A172 (cell line): ENCODE data around the gene FAAP100. TPM values are rescaled to one million over a fixed set of nuclear protein-coding genes. Genes with fewer than 3 reads are reported as not detected.

Source experiments
- DNase-seq: peaks from one replicate; pipeline ENCODE4 v3.0.0-alpha.2; 2015; ENCODE audit warnings: low spot score
- total RNA-seq: library from RNA; depleted of rRNA; stranded (reverse); fragments of >200 nt; shearing (Covaris generic); gene quantifications from 2 replicates; pipeline ENCODE4 v1.2.3, GENCODE V29; 2014

FAAP100 gene
- total RNA-seq, 1 experiment from 2014 or later, result 39.9 TPM

DNA sequence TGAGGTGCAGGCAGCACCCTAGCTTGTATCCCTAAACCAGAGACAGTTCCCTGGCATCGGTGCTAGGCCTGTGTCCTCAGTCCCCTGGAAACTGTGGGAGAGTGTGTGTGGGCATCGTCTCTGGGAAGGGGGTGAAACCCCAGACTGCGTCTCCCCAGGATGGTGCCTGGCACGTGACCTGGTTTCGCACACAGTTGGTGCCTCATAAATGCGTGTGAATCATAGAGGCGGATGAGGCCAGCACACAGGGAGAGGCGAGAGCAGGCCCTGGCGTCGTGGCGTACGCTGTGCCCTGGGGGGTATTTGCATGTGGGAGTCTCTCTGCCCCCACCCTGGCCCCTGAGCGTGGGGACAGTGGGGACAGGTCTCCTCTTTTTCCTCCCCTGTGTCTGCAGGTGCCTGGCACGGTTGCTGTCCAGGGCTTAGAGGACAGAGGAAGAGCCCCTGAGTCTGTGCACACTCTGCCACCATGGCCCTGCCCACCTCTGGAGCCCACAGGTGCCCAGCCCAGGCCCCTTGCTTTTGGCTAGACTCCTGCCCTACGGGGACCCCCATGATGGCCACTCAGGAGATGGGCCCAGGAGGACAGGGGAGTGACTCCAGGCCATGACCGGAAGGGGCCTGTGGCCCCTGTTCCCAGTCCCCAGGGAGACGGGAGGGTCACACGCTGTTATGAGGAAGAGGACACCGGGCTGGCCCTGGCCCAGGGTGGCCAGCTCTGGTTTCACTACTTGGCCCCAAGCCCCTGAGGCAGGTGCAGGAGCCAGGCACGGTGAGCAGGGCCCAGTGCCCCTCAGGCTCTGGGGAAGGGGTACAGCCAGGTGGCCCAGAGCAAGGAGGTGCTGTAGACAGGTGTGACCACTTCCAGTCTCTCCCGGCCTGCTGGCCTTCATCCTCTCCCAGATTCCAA lies 25.2 kb downstream of the FAAP100 start:
- DNase-seq, result no peak

DNA sequence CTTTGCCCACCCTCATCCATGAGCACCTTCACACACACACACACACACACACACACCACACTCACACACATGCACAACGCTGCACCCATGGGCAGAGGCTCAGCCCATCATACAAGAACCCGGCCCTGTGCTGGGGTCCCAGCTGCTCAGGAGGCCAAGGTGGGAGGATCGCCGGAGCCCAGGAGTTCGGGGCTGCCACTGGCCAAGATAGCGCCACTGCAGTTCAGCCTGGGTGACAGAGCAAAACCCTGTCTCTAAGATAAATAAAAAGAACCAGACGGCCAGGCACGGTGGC lies 27.3 kb downstream of the FAAP100 start:
- DNase-seq, result no peak

DNA sequence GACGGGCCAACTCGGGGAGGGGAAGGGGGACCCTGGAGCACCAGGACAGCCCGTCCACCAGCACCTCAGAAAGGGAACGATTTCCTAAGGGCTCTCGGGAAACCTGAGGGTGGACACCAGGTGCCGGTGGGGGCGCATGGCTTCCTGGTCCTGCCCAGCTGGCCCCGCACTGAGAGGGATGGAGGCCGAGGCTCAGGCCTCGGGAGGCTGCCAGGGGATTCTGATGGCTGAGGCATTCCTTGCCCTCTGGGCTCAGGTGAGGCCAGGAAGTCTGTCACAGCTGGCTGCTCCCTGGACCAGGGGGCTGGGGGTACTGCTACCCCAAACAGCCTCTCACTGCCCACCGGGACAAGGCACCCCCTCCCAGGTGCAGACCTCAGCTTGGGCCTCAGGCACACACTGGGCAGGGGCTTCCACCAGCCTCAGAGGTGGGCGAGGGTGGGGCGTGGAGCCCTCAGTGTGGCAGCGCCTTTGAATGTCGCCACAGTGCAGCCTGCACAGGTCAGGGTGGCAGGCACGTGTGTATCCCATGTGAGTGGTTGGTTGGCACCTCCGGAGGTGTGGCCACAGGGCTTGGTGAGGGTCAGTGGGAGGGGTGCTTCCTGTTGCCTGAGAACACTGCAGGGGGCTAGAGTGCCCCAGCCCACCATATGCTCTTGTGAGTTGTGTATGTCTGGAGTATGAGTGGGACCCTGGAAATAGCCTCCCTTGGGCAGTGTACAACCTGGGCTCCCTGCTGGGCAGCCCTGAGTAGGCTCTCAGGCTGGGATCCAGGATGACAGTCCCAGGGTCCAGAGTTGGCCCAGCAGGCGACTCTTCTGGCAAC lies 27.9 kb downstream of the FAAP100 start:
- no peak for DNase-seq

DNA sequence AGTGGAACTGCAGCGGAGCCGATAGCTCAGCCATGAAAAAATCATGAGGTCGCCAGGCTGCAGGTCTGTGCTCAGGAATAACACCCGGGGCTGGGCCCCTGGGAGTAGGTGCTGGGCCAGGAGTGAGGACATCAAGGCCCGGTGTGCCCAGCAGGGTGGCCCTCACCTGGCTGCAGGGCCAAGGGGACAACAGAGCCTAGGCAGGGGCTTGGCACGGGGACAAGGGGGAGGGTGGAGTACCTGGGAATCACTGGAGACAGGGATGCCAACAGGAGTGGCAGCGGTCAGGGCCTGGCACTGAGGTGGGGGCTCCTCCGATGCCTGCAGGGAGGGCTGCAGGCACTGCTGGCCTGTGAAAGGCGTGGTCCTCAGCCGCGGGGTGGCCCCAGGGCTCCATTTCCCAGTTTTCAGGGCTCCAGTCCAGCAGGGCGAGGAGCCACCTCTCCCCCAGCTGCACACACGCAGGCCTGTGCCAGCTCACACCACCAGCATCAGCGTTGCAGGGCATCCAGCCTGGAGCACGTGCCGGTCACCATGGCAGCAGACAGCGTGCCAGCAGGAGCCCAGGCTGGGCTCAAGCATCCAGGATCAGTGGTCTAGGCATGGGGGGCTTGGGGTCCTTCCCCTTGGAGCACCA lies 28.6 kb downstream of the FAAP100 start:
- peak; percentile 75 for DNase-seq

DNA sequence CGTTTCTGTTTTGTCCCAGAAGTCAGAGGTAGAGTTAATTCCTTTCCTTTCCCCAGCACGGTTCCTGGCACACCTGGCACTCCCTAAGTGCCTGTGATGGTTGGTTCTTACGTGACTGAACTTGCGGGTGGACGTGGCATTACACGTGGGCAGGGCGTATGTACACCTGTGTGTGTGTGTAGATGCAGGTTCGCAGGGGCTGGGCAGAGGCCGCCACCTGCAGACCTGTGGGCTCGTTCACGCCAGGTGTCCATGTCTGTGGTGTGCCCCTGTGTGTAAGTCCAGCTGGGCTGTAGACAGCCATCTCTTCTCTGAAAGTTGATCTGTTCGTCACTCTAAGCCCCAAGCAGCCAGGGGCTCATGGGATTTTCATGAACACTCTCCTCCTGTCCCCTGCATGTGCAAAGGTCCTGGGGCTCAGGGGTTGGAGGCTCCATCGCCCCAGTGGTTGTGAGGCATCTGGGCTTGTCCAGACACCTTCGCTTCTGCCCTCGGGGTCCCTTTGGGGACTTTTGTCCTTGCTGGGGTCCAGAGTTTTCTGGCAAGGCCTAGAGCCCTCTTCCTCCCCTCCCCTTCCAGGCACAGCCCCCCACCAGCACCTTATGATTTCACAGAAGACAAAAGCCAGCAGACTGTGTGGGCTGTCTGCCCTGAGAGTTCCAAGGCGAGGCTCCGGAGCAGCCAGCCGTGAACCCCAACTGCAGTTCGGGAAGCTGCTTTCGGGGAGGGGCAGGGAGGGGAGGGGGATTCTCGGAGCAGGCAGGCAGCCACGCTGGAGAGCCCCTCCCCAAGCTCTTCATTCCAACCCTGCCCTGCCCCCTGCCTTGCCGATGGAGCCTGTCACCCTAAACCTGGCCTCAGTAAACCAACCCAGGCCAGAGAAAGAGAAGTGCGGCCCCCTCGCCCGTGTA lies 29.4 kb downstream of the FAAP100 start:
- DNase-seq, result no peak

DNA sequence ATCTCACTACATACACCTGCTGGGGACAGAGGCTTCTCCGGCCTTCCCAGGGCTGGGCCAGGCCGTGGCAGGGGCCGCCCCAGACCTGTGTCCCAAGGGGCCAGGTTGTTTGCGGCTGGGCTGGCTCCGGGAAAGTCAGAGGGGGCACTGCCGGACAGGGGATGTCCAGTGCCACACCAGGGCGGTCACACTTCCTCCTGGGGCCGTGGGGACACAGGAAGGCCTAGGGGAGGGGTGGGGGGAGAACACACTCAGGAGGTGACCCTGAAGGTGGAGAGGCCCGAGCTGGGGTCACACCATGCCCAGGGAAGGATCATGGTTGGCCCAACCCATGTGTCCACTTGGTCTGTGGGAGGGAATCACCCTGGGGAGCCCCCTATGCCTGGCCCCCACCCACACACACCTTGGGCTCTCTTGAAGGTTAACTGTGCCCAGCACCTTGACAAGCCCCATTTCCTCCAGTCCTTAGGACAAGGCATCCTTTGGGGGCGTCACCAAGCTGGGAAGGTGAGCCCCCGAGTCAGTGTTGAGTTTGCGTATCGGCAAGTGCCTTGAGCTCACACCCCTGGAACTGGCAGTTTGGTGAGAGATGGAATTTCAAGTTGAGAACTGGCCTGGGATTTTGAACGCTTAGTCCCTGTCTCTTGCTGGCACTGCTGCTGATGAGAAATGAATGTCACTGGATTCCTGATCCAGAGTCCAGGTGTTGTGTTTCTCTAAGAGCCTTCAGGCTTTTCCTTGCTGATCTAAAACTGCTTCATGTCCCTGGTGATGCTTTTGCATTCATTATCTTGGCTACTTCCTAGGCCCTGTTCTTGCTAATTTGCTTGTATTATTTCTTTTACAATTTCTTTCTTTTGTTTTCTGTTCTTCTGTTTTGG lies 31.9 kb downstream of the FAAP100 start:
- no peak for DNase-seq

DNA sequence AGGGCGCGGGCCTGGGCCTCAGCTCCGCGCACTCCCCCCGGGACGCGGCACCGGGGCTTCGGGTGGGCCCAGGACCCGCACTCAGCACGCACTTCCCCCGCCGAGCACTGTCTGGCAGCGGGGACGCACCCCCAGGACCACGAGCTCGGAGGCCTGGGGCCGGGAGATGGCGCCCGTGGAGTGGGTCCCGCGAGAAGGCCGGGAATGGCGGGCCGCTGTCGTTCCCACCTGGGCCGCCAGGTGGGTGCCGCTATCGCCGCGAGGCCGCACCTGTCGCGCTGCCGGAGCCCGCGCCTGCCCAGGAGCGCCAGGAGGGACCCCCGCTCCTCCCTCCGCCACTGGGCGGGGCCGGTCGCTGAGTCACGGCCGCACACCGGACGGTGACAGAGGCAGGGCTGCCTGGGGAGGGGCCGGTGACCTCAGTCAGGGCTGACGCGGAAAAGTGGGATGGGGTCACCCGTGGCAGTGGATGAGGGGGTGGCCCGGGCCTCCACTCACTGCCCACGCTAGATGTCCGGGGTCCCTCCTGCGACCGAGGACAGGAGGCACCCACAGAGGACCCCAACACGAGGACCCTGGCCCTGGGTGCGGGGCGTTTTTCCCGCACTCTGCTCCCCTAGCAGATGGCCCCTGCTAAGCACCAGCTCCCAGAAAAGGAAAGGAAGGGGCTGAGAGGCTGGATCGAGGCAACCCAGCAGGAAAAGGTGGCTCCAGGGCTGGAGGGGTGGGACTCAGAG lies 32.7 kb downstream of the FAAP100 start:
- DNase-seq, result no peak

DNA sequence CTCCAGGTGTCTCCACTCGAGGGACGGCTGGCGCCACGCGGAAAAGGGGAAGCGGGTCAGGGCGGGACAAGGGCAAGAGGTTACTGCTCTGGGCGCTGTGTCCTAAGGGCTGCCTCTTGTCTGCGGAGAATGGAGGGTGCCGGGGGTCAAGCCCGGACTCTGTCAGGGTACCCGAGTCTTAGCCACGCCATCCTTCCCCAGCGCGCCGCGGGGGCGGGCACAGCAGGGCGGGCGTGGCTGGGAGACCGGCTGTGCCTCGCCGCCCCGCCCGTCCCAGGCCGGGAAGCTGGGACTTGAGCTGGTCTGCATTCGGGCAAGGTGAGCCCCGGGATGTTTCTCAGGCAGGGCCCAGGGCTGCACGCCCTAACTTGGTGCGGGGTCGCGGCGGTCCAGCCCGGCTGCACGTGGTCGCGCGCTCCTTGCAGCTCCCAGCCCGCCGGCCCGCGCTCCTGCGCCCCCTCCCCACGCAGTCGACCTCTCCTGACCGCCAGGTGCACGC lies 33.3 kb downstream of the FAAP100 start:
- DNase-seq, result no peak

DNA sequence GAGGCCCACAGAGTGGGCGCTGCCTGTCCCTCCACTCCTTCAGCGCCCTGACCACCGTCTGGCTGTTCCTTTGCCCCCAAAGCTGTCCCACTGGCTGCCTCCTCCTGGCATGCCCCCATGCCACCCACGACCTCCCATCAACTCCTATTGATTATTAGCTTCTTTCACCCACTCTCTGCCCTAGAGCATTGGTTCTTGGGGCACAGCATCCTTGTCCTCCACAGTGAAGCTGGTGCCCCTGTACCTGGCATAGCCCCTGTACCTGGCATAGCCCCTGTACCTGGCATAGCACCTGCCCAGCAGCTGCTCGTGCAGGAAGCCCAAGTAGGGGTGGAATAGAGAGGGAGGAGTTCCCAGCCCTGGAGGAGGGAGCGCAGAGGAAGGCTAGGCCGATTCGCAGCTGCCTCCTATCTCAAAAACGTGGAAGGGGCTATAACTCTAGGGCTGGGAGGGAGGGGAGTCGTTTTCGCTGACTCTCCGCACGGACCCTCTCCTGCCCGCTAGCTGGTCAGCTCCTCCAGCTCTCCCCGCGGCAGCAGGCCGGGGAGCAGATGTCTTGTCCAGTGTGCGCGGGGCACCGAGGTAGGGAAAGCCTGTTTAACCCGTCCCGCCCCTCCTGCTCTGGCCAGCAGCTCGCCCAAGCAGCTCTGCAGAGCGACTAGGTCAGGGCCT lies 33.9 kb downstream of the FAAP100 start:
- DNase-seq, result no peak

DNA sequence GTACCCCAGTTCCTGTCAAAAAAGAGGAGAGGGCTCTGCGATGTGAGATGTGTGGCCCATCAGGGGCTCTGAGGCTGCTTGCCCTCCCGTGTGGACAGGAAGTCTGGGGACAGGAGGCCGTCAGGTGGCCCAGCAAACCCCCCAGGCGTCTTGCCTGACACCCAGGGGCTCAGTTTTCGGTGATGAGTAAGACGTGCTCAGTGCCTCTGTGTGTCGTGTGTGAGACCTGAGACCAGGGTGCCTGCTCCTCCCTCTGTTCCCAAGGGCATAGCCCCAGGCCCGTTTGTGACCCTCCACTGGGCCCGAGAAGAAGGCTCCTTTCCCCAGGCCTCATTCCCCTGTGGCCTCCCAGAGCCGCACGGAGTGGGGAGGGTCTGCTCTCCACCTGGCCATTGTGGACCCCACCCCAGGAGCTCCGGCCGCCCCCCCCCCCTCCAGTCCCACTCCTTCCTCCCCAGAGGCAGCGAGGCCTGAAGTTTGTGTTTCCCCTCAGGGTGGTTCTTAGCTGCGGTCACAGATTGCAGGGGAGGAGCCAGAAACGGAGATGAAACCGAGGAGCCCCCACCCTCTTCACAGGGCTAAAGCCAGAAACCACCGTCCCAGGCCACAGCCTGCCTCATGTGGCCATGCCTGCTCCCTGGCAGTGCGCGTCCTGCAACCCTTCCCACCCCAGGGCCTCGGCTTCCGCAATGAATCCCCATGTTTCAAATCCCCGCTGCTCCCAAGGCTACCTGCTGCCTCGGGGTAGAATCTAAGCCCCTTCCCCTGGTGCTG lies 34.6 kb downstream of the FAAP100 start:
- no peak for DNase-seq

DNA sequence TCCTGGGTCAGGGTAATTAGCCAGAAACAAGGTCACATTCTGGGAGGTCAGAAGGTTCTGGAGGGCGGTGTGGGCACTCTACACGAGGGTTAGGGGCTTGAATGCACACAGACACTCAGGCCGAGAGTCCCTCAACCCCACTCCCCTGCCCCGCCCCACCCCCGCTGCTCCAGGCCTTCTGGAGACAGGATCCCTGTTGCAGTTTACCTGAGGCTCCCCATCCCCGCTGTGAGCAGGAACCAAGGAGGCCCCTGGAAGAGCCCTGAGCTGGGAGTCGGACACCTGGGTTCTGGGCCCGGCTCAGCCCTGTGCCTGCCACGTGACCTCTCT lies 35.2 kb downstream of the FAAP100 start:
- no peak for DNase-seq

DNA sequence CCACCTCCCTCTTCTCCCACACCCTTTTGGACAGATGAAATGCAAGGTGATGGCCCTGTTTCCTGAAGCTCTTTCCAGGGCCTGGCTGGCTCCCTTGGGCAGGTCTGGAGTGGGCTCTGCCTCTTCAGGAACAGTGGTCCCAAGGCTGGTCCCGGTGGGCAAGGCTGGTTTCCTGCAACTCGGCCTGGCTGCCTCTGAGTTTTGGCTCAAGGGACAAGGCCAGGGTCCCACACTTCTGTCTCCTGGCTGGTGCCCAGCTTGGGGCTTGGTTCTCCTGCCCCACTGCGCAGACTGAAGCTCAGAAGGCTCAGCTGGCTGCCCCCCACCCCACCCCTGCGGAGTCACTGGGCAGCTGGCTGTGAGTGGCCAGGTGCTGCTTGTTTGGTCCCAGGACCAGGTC lies 35.7 kb downstream of the FAAP100 start:
- DNase-seq, result no peak

DNA sequence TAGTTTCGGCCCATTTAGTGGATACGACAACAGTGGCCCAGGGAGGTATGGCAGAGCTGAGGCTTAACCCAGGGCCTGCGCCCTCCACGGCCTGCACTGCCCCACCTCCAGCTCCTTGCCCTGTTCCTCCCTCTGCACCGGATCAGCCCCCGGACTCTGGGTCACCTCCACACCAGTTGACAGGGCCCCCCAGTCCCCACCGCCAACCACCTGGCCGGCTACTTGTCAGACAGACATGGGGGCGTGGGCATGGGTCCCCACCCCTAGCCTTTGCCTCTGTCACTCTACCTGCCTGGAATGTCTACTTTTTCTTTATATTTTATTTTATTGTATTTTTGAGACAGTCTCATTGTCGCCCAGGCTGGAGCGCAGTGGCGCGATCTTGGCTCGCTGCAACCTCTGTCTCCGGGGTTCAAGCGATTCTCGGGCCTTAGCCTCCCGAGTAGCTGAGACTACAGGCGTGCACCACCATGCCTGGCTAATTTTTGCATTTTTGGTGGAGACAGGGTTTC lies 36.6 kb downstream of the FAAP100 start:
- DNase-seq, result no peak

DNA sequence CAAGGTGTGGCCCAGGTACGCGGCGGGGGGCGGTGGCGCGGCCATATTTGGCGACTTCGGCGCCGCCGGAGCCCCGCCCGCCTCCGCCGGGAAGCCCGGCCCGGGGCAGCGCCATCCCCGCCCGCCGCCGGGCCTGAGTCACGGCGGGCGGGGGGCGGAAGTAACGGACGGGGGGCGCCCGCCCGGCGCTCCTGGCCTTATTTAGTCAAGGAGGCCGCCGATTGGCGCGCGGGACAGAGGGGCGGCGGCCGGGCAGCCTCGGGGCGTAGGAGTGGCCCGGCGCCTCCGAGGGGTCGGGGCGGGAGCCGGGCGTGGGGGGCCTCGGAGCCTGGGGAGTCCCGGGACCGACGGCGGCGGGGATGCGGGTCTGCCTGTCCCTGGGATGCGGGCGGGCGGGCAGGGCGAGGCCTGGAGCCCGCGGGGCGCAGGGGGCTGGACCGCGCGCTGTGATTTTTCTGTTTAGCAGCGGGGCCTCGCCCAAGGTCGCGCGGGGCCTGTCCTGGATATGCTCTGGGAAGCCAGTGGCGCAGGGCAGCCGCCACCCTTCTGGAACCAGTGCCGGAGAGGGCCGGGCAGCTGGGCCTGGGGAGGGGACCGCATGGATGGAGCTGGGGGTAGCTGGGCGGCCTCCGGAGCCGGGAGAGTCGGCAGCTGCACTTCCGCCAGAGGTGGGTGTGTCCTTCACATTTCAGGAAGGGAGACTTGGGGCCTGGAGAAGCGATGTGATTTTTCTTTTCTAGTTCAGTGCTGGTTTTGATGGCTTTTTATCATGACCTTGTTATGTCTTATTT lies 37.2 kb downstream of the FAAP100 start:
- peak; percentile 69 for DNase-seq

DNA sequence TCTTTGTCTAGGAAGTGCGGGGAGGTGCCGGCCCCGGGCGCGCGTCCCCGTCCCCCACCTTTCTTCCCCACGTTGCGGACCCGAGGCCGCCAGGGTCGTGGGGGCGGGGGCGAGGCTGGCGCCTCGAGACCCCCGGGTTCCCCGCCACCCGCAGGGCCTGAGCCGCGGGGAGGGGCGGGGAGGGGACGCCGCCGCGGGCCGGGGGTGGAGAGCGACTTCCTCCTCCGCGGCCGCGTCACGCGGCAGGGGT lies 37.7 kb downstream of the FAAP100 start:
- DNase-seq, result no peak

DNA sequence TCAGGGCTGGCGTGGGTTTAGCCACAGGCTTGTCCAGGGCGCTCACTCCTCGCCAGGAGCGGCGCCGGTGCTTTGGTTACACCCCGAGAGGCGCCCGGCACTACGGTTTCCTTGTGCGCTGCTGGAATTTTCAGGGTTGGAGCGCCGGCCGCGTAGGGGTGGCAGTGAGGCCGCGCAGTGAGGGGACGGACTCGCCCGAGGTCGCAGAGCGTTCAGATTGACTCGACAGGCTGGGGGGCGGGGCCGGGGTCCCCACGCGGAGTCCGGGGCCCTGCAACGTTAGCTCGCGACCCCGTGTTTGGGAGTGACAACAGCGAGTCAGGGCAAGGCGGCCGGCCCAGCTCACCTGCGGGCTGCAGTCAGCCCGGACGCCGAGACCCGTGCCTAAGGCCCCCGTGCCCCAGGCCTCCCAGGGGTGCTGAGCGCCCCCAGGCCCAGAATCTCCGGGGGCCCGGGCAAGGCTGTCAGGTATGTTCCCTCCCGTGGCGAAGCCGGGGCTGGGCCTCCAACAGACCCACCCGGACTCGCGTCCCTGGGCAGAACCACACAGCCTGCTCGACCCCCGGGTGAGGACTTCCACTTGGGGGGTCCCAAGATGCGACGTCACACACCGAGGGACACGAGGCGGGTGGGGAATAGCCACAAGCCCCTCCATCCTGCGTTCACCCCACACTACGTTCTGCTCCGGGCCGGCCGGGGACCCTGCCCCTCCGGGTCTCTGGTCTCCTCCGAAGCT lies 38.2 kb downstream of the FAAP100 start:
- DNase-seq, result no peak

DNA sequence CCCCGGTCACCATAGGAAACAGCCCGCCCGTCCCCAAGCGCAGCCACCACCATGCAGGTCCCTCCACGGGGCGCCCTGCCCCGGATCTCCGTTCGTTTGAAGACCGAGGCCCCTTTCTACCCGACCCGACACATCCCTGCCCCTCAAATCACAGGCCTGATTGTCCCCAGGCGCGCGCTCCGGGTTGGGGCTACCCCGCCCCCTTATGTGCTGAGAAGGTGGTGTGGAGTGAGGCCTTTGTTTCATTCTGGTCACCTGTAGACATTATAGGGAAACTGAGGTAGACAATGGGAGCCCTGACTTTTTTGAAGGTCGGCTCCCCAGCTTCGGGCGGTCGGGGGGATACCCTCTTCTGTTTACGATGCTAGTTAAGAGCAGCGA lies 38.8 kb downstream of the FAAP100 start:
- DNase-seq, result peak; percentile 63
